ENCODE data around the gene DRC7.
"Not testable (repeated sequence)": the region's sequence is repeated elsewhere in the genome, so short reads cannot be mapped to it uniquely, and the experiment has no call there.

The DRC7 gene

GRCh38 chr16:57765160-57765728, 70.6 kb downstream of the DRC7 start:
- DNase-seq: no peak

- no peak for DNase-seq
These were observed 72.2 kb downstream of the DRC7 start for GRCh38 chr16:57766714-57767348.

- DNase-seq: no peak
These were observed 75.0 kb downstream of the DRC7 start for GRCh38 chr16:57769541-57770145.

- no peak for DNase-seq
These were observed 75.8 kb downstream of the DRC7 start for GRCh38 chr16:57770361-57770760.

- no peak for DNase-seq
These were observed 76.7 kb downstream of the DRC7 start for GRCh38 chr16:57771141-57771785.

- DNase-seq: no peak
These were observed 78.4 kb downstream of the DRC7 start for GRCh38 chr16:57773019-57773418.

- DNase-seq: no peak
These were observed 79.2 kb downstream of the DRC7 start for GRCh38 chr16:57773655-57774295.

GRCh38 chr16:57774705-57775285, 80.2 kb downstream of the DRC7 start:
- no peak for DNase-seq

- DNase-seq: peak; percentile 77
These were observed 81.3 kb downstream of the DRC7 start for GRCh38 chr16:57775661-57776469.

- DNase-seq: no peak
These were observed 84.1 kb downstream of the DRC7 start for GRCh38 chr16:57778658-57779057.

GRCh38 chr16:57779836-57780235, 85.2 kb downstream of the DRC7 start:
- DNase-seq: not testable (repeated sequence)

- no peak for DNase-seq
These were observed 86.7 kb downstream of the DRC7 start for GRCh38 chr16:57781349-57781740.
